ENCODE results near the gene CHGA. TPM values are rescaled to one million over a fixed set of nuclear protein-coding genes. Genes with fewer than 3 reads are reported as not detected.

Gene CHGA
- total and polyA plus RNA-seq, 4 donors, result 25.3 to 143 (median 87.3) TPM

DNA sequence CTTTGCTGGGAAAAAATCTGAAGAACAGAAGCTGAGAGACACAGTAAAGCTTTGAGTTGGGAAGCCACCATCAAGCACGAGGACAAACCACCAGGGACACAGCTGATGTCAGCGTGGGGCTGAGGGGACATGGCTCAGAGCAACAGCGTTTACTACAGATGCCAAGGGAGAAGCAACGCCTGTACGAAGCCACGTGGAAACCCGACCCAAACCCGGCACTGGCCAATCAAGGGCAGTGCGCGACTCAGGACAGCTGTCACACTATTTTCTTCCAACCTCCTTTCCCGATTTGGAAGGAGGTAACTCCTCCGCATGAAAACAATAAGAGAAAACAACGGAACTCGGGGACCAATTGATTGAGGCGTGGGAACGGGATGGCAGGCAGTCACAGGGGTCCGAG, 20.2 kb upstream of the CHGA start:
- no peaks in the 10 kb centered on the region for H3K9me3 ChIP-seq (ENCODE audit: control insufficient read depth, insufficient read depth, low read length)
- peaks cover 11% of the 10 kb centered on the region for H3K4me1 ChIP-seq (ENCODE audit: control insufficient read depth, insufficient read depth, low read length)
- no peak overlapping the region for H3K4me3 ChIP-seq (ENCODE audit: low read depth, low read length)
- DNase-seq (ENCODE audit: low read depth in 4 of 6, low spot score in 6 of 6), result peak in 1 of 6 donors; percentile 32
- WGBS (ENCODE audit: insufficient coverage), result 5% methylated on average over 9 of the region's 17 CpGs
- H3K27me3 ChIP-seq (ENCODE audit: control insufficient read depth, insufficient read depth, low read length), result peaks cover 11% of the 10 kb centered on the region
- H3K27ac ChIP-seq (ENCODE audit: low read depth, low read length), result no peak overlapping the region
- no peaks in the 10 kb centered on the region for H3K36me3 ChIP-seq (ENCODE audit: control insufficient read depth, insufficient read depth, low read length)

DNA sequence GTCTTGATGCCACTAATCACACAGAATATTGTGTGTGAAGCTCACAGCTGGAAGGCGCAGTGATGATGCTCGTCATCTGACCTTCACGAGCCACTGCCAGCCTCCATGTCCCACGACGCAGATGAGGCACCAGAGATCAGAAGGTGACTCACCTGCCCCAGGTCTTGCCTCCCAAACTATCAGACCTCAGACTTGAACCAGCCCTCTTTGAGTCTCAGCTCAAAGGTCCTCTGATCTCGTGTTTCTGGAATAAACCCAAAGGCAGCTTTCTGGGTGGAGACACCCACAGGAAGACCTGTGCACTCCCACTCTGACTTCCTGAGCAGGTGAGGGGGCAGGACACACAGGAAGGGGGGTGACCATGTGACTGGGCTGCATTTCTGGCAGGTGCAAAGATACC, 19.6 kb upstream of the CHGA start:
- H3K4me1 ChIP-seq (ENCODE audit: control insufficient read depth, insufficient read depth, low read length), result peaks cover 11% of the 10 kb centered on the region
- no peak overlapping the region for H3K4me3 ChIP-seq (ENCODE audit: low read depth, low read length)
- H3K27me3 ChIP-seq (ENCODE audit: control insufficient read depth, insufficient read depth, low read length), result peaks cover 9% of the 10 kb centered on the region
- H3K36me3 ChIP-seq (ENCODE audit: control insufficient read depth, insufficient read depth, low read length), result no peaks in the 10 kb centered on the region
- H3K27ac ChIP-seq (ENCODE audit: low read depth, low read length), result no peak overlapping the region
- H3K9me3 ChIP-seq (ENCODE audit: control insufficient read depth, insufficient read depth, low read length), result no peaks in the 10 kb centered on the region
- WGBS (ENCODE audit: insufficient coverage), result 87% methylated on average over 5 of the region's 6 CpGs
- DNase-seq (ENCODE audit: low read depth in 4 of 6, low spot score in 6 of 6), result no peak

DNA sequence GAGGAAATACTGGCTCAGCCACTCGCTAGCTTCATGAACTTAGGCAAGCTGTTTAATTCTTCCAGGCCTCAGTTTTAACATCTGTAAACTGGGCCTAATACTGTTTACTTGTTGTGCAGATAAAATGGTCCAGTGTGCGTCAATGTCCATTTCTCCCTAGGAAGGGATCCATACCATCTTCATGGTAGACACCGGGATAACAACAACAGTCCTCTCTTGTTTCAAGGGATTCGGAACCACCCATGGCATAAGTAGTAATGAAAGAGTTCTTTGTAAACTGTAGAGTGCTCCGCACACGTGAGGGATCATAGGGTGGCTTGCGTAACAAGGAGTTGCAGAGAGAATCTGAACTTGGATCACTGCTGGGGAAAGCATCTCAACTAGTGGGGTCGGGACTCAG, 17.3 kb upstream of the CHGA start:
- H3K27me3 ChIP-seq (ENCODE audit: control insufficient read depth, insufficient read depth, low read length), result peaks cover 8% of the 10 kb centered on the region
- H3K9me3 ChIP-seq (ENCODE audit: control insufficient read depth, insufficient read depth, low read length), result no peaks in the 10 kb centered on the region
- H3K4me3 ChIP-seq (ENCODE audit: low read depth, low read length), result no peak overlapping the region
- no peaks in the 10 kb centered on the region for H3K36me3 ChIP-seq (ENCODE audit: control insufficient read depth, insufficient read depth, low read length)
- peaks cover 11% of the 10 kb centered on the region for H3K4me1 ChIP-seq (ENCODE audit: control insufficient read depth, insufficient read depth, low read length)
- H3K27ac ChIP-seq (ENCODE audit: low read depth, low read length), result no peak overlapping the region
- 60% methylated on average over 5 of the region's 8 CpGs for WGBS (ENCODE audit: insufficient coverage)
- no peak for DNase-seq (ENCODE audit: low read depth in 4 of 6, low spot score in 6 of 6)

DNA sequence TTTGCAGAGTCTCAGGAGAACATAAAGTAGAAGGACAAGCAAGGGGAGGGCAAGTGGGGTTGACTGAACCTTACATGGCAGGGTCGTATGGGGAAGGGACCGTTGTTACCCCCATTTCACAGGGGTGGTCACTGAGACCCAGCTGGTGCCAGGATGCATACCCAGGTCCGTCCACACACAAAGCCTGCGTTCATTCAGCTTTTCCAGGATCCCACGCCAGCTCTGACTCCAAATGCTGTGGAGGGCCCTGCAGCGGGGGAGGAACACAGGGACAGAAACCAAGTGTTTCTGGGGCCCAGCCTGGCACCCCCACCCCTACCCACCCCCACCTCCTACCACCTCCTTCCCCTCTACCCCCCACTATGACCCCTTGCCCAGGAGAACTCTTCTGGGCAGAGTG, 16.5 kb upstream of the CHGA start:
- 57% methylated on average over 4 of the region's 6 CpGs for WGBS (ENCODE audit: insufficient coverage)
- Histone ChIP-seq H3K27ac (ENCODE audit: low read depth, low read length) (no peak overlapping the region), H3K36me3 (ENCODE audit: control insufficient read depth, insufficient read depth, low read length) (no peaks in the 10 kb centered on the region), H3K9me3 (ENCODE audit: control insufficient read depth, insufficient read depth, low read length) (no peaks in the 10 kb centered on the region), H3K4me1 (ENCODE audit: control insufficient read depth, insufficient read depth, low read length) (peaks cover 11% of the 10 kb centered on the region), H3K27me3 (ENCODE audit: control insufficient read depth, insufficient read depth, low read length) (peaks cover 8% of the 10 kb centered on the region), H3K4me3 (ENCODE audit: low read depth, low read length) (no peak overlapping the region)
- DNase-seq (ENCODE audit: low read depth in 4 of 6, low spot score in 6 of 6), result no peak

DNA sequence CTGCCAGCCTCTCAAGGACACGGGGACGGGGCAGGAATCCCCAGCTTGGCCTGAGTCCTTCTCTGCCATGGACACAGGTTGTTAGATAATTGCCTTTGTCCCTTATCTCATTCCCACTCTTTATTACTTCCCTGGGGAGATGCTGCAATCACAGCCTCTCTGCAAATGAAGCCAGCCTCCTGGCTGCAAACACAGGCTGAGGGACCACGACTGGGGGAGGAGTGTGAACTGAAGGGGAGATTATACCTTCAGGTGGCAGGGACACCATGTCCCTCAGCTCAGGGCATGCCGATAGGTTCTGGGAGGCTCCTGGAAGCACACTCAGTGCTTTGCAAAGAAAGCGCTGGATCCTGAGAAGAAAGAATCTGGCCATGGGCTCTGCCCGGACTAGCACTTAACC, 16.1 kb upstream of the CHGA start:
- Histone ChIP-seq H3K4me3 (ENCODE audit: low read depth, low read length) (no peak overlapping the region), H3K36me3 (ENCODE audit: control insufficient read depth, insufficient read depth, low read length) (no peaks in the 10 kb centered on the region), H3K4me1 (ENCODE audit: control insufficient read depth, insufficient read depth, low read length) (peaks cover 11% of the 10 kb centered on the region), H3K27ac (ENCODE audit: low read depth, low read length) (no peak overlapping the region), H3K9me3 (ENCODE audit: control insufficient read depth, insufficient read depth, low read length) (no peaks in the 10 kb centered on the region), H3K27me3 (ENCODE audit: control insufficient read depth, insufficient read depth, low read length) (peaks cover 8% of the 10 kb centered on the region)
- WGBS (ENCODE audit: insufficient coverage), result 43% methylated on average over 6 of the region's 6 CpGs
- peak in 1 of 6 donors; percentile 60 for DNase-seq (ENCODE audit: low read depth in 4 of 6, low spot score in 6 of 6)

DNA sequence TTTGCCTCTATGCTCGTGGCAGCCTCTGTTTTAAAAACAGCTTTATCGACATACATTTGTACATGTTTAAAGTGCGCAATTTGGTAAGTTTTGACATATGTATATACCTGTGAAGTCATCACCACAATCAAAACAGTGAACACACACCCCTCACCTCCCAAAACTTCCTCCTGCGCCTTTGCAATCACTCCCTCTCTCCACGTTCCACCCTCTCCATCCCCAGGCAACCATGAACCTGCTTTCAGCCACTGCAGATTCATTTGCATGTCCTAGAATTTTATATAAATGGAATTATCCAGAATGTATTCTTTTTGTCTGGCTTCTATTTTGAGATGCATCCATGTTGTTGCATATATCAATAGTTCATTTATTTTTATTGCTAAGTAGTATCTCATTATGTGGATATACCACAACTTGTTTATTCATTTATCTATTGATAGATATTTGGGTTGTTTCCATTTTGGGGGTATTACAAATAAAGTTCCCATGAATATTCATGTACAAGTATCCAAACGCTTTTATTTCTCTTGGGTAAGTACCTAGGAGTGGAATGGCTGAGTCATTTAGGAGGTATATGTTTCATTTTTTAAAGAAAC, 15.5 kb upstream of the CHGA start:
- no peak for DNase-seq (ENCODE audit: low read depth in 4 of 6, low spot score in 6 of 6)
- no peaks in the 10 kb centered on the region for H3K9me3 ChIP-seq (ENCODE audit: control insufficient read depth, insufficient read depth, low read length)
- peaks cover 4% of the 10 kb centered on the region for H3K27me3 ChIP-seq (ENCODE audit: control insufficient read depth, insufficient read depth, low read length)
- no peaks in the 10 kb centered on the region for H3K36me3 ChIP-seq (ENCODE audit: control insufficient read depth, insufficient read depth, low read length)
- no peak overlapping the region for H3K27ac ChIP-seq (ENCODE audit: low read depth, low read length)
- H3K4me3 ChIP-seq (ENCODE audit: low read depth, low read length), result no peak overlapping the region
- H3K4me1 ChIP-seq (ENCODE audit: control insufficient read depth, insufficient read depth, low read length), result peaks cover 10% of the 10 kb centered on the region
- no CpG with 5 or more reads among the region's 6 CpGs for WGBS (ENCODE audit: insufficient coverage)

DNA sequence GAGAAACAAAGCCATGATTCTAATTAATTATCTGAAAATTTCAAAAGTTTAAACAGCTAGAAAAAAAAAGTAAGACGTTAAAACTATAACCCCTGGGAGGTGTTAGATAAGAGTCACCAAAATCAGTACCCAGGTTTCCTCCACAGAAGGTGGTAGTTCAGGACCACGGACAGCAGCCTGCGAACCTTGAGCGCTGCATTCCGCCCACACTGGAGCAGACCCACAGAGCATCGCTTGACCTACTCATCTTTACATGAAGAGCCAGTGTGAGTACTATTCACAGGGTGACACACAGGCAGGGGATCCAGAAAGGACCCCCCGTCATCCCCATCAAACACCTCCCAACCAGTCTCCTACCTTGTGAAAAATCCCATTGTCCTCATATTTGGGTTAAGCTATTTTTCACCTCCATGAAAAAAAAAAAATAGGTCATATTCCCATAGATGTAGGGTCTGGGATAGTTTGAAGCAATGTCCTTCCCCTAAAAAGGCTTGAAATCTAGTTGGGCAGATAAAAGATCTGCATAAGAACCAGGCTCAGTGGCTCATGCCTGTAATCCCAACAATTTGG, 8.8 kb upstream of the CHGA start:
- DNase-seq (ENCODE audit: low read depth in 4 of 6, low spot score in 6 of 6), result peak in 1 of 6 donors; percentile 48
- WGBS (ENCODE audit: insufficient coverage), result 19% methylated on average over 5 of the region's 7 CpGs
- H3K27ac ChIP-seq (ENCODE audit: low read depth, low read length), result no peak overlapping the region
- no peaks in the 10 kb centered on the region for H3K9me3 ChIP-seq (ENCODE audit: control insufficient read depth, insufficient read depth, low read length)
- H3K27me3 ChIP-seq (ENCODE audit: control insufficient read depth, insufficient read depth, low read length), result no peaks in the 10 kb centered on the region
- H3K4me1 ChIP-seq (ENCODE audit: control insufficient read depth, insufficient read depth, low read length), result peaks cover 3% of the 10 kb centered on the region
- no peaks in the 10 kb centered on the region for H3K36me3 ChIP-seq (ENCODE audit: control insufficient read depth, insufficient read depth, low read length)
- H3K4me3 ChIP-seq (ENCODE audit: low read depth, low read length), result no peak overlapping the region

DNA sequence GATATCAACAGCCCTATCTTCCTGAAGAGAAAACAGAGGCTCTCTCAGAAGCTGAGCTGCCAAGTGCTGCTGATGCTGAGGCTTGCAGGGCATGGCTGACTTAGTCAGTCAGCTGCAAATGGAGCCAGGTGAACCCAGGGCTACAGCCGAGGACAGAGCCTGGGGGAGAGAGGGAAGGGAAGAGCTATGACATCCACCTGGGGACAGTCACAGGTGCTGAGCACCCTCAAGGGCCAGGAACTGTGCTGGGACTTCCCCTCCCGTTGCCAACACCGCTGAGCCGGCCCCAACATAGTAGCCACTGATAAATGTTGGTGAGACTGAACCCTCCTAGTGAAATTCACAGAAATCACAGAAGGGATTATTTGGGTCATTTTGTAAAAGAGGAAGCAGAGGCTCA, 6.7 kb upstream of the CHGA start:
- no peaks in the 10 kb centered on the region for H3K9me3 ChIP-seq (ENCODE audit: control insufficient read depth, insufficient read depth, low read length)
- H3K36me3 ChIP-seq (ENCODE audit: control insufficient read depth, insufficient read depth, low read length), result no peaks in the 10 kb centered on the region
- H3K4me3 ChIP-seq (ENCODE audit: low read depth, low read length), result no peak overlapping the region
- no peak for DNase-seq (ENCODE audit: low read depth in 4 of 6, low spot score in 6 of 6)
- peaks cover 3% of the 10 kb centered on the region for H3K4me1 ChIP-seq (ENCODE audit: control insufficient read depth, insufficient read depth, low read length)
- H3K27ac ChIP-seq (ENCODE audit: low read depth, low read length), result no peak overlapping the region
- H3K27me3 ChIP-seq (ENCODE audit: control insufficient read depth, insufficient read depth, low read length), result no peaks in the 10 kb centered on the region
- 80% methylated on average over 1 of the region's 4 CpGs for WGBS (ENCODE audit: insufficient coverage)

- H3K4me3 ChIP-seq (ENCODE audit: low read depth, low read length), result no peak overlapping the region
- no peaks in the 10 kb centered on the region for H3K36me3 ChIP-seq (ENCODE audit: control insufficient read depth, insufficient read depth, low read length)
- DNase-seq (ENCODE audit: low read depth in 4 of 6, low spot score in 6 of 6), result peak in 1 of 6 donors; percentile 79
- no peaks in the 10 kb centered on the region for H3K27me3 ChIP-seq (ENCODE audit: control insufficient read depth, insufficient read depth, low read length)
- no peak overlapping the region for H3K27ac ChIP-seq (ENCODE audit: low read depth, low read length)
- no peaks in the 10 kb centered on the region for H3K9me3 ChIP-seq (ENCODE audit: control insufficient read depth, insufficient read depth, low read length)
- 78% methylated on average over 6 of the region's 14 CpGs for WGBS (ENCODE audit: insufficient coverage)
- peaks cover 3% of the 10 kb centered on the region for H3K4me1 ChIP-seq (ENCODE audit: control insufficient read depth, insufficient read depth, low read length)
Observed at GRCh38 chr14:92917041-92917940, 5.7 kb upstream of the CHGA start.
